Esophagus muscularis mucosa (tissue), 4 donors: ENCODE measurements around the gene PHLDB1. TPM values are rescaled to one million over a fixed set of nuclear protein-coding genes. Genes with fewer than 3 reads are reported as not detected.
"Not testable (repeated sequence)": the region's sequence is repeated elsewhere in the genome, so short reads cannot be mapped to it uniquely, and the experiment has no call there.

Experiments
- DNase-seq: peaks from one replicate; pipeline ENCODE4 v3.0.0-alpha.2; 2017; ENCODE audit errors: extremely low spot score
- H3K27ac ChIP-seq, 4 donors: fragments of 200-600 bp; sonication (generic); replicated peaks in 1 of 4; 1 replicate in 3 of 4; 2 replicates in 1 of 4; pipeline ENCODE4 v1.5.1; 2016 to 2019; ENCODE audit warnings: mild to moderate bottlenecking in 1 of 4
- H3K27me3 ChIP-seq, 4 donors: fragments of 200-600 bp; sonication (generic); one replicate each; pipeline versions ENCODE4 v1.5.1 to v1.6.0; 2016 to 2019
- H3K36me3 ChIP-seq, 4 donors: fragments of 200-600 bp; sonication (generic); one replicate each; pipeline ENCODE4 v1.5.1; 2016 to 2019
- H3K4me1 ChIP-seq, 4 donors: fragments of 200-600 bp; sonication (generic); one replicate each; pipeline ENCODE4 v1.5.1; 2016 to 2019
- H3K4me3 ChIP-seq, 4 donors: fragments of 200-600 bp; sonication (generic); 1 replicate in 2 of 4; 2 replicates in 2 of 4; pipeline ENCODE4 v1.5.1; 2016 to 2019; ENCODE audit warnings: mild to moderate bottlenecking in 4 of 4, moderate library complexity in 1 of 4
- H3K9me3 ChIP-seq, 4 donors: fragments of 200-600 bp; sonication (generic); 1 replicate in 3 of 4; 2 replicates in 1 of 4; pipeline ENCODE4 v1.5.1; 2016 to 2019
- CTCF ChIP-seq, 3 experiments: fragments of 200-600 bp in 2 of 3; fragments of 450-650 bp in 1 of 3; sonication (generic) in 2 of 3; IDR thresholded peaks; one replicate each; pipeline ENCODE4 v1.5.1; 2017 to 2019; ENCODE audit warnings: antibody characterized with exemption in 3 of 3, mild to moderate bottlenecking in 2 of 3, moderate library complexity in 1 of 3
- EP300 ChIP-seq: sonication (generic); formaldehyde crosslinking; IDR thresholded peaks from one replicate; pipeline ENCODE4 v1.6.1; 2017; ENCODE audit warnings: antibody characterized with exemption
- POLR2A ChIP-seq: fragments of 450-650 bp; IDR thresholded peaks from one replicate; pipeline ENCODE4 v1.6.1; 2017; ENCODE audit warnings: antibody characterized with exemption, moderate library complexity, mild to moderate bottlenecking, low read depth
- POLR2AphosphoS5 ChIP-seq, 2 donors: sonication (generic); formaldehyde crosslinking; IDR thresholded peaks; one replicate each; pipeline ENCODE4 v1.6.1; 2017; ENCODE audit warnings: antibody characterized with exemption in 2 of 2
- WGBS: methylation state at CpG from one replicate; pipeline ENCODE4 v1.1.5; 2018; 5-methylcytosine and 5-hydroxymethylcytosine counted together
- intact Hi-C: fragments of 100-400 bp; cut with DNase I; formaldehyde crosslinking; loops from one replicate; pipeline ENCODE4 v1.15.1; 2023
- total RNA-seq, 4 donors: library from RNA; depleted of rRNA; stranded (reverse); fragments of >200 nt; gene quantifications; one replicate each; pipeline versions ENCODE4 v1.1.0 to v1.2.1, GENCODE V29; 2016

The PHLDB1 gene
- total RNA-seq, 4 donors from 2014 or later = 62.6 to 92.2 (median 78.9) TPM

GRCh38 chr11:118570787-118571186 lies 36.6 kb upstream of the PHLDB1 start:
- Histone ChIP-seq H3K4me1 (peaks cover 34 to 39% (median 39%) of the 10 kb centered on the region in 4 donors), H3K4me3 (no peak overlapping the region), H3K9me3 (no peaks in the 10 kb centered on the region), H3K36me3 (no peaks in the 10 kb centered on the region), H3K27ac (no peak overlapping the region), H3K27me3 (no peaks in the 10 kb centered on the region)
- DNase-seq = no peak
- intact Hi-C loops = loop anchor here (5.0 kb wide), 1 partner anchor 37 kb away; the partner anchor contains the start of gene PHLDB1
- 94% methylated on average over 1 of the region's 1 CpG for WGBS
- no peak for TF ChIP-seq POLR2AphosphoS5 (IDR thresholded peaks at IDR 0.05)
- TF ChIP-seq POLR2A = no peak
- no peak for TF ChIP-seq CTCF (IDR thresholded peaks at IDR 0.05)
- no peak for TF ChIP-seq EP300

DNA sequence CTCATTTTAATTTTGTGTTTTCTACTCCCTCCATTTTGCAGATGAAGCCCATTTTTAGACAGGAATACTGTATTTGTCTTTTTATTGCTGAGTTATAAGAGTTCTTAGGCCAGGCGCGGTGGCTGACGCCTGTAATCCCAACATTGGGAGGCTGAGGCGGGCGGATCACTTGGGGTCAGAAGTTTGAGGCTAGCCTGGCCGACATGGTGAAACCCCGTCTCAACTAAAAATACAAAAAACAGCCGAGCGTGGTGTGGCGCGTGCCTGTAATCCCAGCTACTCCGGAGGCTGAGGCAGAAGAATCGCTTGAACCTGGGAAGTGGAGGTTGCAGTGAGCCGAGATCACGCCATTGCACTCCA lies 35.7 kb upstream of the PHLDB1 start:
- Histone ChIP-seq H3K4me3 (peak overlapping the region; percentile 70 to 86 (median 83)), H3K27ac (peak overlapping the region; percentile 90 to 97 (median 94)), H3K4me1 (peaks cover 41 to 43% (median 41%) of the 10 kb centered on the region in 4 donors)
- not testable (repeated sequence) for H3K27me3 ChIP-seq, H3K36me3 ChIP-seq, H3K9me3 ChIP-seq
- intact Hi-C loops = loop anchor here (5.0 kb wide), 1 partner anchor 36 kb away; the partner anchor contains the start of gene PHLDB1
- DNase-seq = peak; percentile 91
- WGBS = 29% methylated on average over 15 of the region's 15 CpGs

DNA sequence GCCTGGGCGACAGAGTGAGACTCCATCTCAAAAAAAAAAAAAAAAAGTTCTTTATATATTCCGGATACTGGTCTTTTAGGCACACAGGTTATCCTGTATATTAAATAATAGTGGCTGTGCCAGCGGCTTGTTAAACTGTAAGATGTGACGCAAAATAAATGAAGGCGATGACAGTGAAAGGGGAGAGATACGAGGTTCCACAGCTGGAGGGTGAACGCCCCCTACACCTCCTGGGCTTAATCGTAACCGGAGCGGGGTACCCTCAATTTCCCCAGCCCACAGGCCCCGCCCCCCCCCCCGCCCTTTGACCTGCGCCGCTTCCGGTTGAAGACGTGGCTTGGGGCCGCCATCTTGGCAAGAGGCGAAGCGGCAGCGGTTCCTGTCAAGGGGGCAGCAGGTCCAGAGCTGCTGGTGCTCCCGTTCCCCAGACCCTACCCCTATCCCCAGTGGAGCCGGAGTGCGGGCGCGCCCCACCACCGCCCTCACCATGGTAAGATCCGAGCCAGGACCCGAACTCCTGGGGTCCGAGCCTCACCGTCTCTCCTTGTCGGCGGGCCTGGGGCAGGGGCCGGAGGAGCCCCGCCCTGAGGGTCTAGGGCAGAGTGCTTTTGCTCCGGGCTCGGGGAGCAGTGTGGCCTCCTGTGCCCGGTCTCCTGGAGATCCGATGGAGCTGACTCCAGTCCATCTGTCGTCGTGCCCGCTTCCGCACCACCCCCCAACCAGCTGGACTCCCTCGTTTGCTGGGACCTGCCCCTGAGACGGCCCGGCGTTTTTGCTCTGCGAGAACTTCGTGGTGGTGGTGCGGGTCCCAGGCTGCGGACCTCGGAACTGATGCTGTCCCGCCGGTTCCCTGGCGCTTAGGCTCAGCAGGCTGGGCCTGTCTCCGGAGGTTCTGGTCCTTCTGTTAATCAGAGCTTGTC lies 35.1 kb upstream of the PHLDB1 start, which contains the start of gene ARCN1:
TSS of gene ARCN1 (plus strand) at position 349 of the 920 bp plus-strand sequence. CDS start at position 488, 139 bp downstream.
- H3K4me3 ChIP-seq = peak within 1 kb of the TSS; percentile 70 to 86 (median 83)
- peak; percentile 97 for DNase-seq
- H3K9me3 ChIP-seq = no peaks in the 10 kb centered on the region
- H3K27me3 ChIP-seq = no peaks in the 10 kb centered on the region
- peaks cover 0 to 1% (median 0%) of the 10 kb centered on the region in 4 donors for H3K36me3 ChIP-seq
- WGBS = 0% methylated on average over 18 of the region's 55 CpGs
- TF ChIP-seq EP300 (no peak), POLR2AphosphoS5 (IDR thresholded peaks at IDR 0.05) (peak; percentile 67 to 86), POLR2A (peak; percentile 7)
- intact Hi-C loops = loop anchor here (5.0 kb wide), 1 partner anchor 35 kb away; the partner anchor contains the start of gene PHLDB1
- peak within 1 kb of the TSS; percentile 90 to 97 (median 94) for H3K27ac ChIP-seq
- peaks cover 44 to 49% (median 47%) of the 10 kb centered on the region in 4 donors for H3K4me1 ChIP-seq

GRCh38 chr11:118572981-118573550 lies 34.3 kb upstream of the PHLDB1 start:
- WGBS = 5% methylated on average over 10 of the region's 10 CpGs
- peak; percentile 87 for DNase-seq
- intact Hi-C loops = loop anchor here (5.0 kb wide), 1 partner anchor 34 kb away; the partner anchor contains the start of gene PHLDB1
- Histone ChIP-seq H3K4me3 (peak overlapping the region; percentile 70 to 86 (median 83)), H3K27me3 (no peaks in the 10 kb centered on the region), H3K9me3 (no peaks in the 10 kb centered on the region), H3K36me3 (peaks cover 0 to 8% (median 0%) of the 10 kb centered on the region in 4 donors), H3K4me1 (peaks cover 44 to 57% (median 52%) of the 10 kb centered on the region in 4 donors), H3K27ac (peak overlapping the region; percentile 90 to 97 (median 94))
- TF ChIP-seq EP300 (no peak), POLR2AphosphoS5 (IDR thresholded peaks at IDR 0.05) (no peak), CTCF (IDR thresholded peaks at IDR 0.05) (no peak), POLR2A (no peak)

DNA sequence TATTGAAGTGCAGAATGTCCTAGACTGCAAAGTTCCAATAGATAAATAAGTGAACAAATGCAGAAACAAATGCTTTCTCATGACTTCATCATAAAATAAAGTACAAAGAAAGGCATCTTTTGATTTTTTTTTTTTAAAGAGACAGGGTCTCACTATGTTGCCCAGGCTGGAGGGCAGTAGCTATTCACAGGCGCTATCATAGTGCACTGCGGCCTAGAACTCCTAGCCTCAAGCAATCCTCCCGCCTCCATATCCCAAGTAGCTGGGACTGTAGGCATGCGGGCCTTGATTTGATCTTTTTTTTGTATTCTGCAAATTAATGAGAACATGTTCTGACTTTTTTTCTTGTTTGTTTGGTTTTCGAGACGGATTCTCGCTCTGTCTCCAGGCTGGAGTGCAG lies 32.8 kb upstream of the PHLDB1 start:
- Histone ChIP-seq H3K4me3 (peak overlapping the region in 2 of 4 donors; percentile 10 to 11), H3K9me3 (no peaks in the 10 kb centered on the region), H3K27me3 (no peaks in the 10 kb centered on the region), H3K27ac (no peak overlapping the region), H3K36me3 (peaks cover 0 to 8% (median 0%) of the 10 kb centered on the region in 4 donors), H3K4me1 (peaks cover 48 to 71% (median 61%) of the 10 kb centered on the region in 4 donors)
- 90% methylated on average over 7 of the region's 7 CpGs for WGBS
- intact Hi-C loops = loop anchor here (5.0 kb wide), 1 partner anchor 33 kb away; the partner anchor contains the start of gene PHLDB1
- TF ChIP-seq EP300 = no peak
- TF ChIP-seq POLR2A = no peak
- TF ChIP-seq POLR2AphosphoS5 (IDR thresholded peaks at IDR 0.05) = no peak
- no peak for TF ChIP-seq CTCF (IDR thresholded peaks at IDR 0.05)
- no peak for DNase-seq

DNA sequence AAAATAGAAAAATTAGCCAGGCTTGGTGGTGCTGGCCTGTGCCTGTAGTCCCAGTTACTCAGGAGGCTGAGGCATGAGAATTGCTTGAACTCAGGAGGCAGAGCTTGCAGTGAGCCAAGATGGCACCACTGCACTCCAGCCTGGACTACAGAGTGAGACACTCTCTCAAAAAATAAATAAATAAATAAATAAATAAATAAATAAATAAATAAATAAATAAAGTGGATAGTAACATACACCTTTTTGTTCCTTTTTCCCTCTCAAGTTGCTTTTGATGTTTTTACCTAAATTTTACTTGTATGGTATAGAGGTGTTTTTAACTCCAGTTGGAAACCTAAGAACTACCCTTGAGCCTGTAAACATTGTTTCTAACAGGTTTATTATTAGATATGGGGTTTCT lies 29.4 kb upstream of the PHLDB1 start:
- H3K9me3 ChIP-seq, H3K4me3 ChIP-seq, DNase-seq, H3K27ac ChIP-seq, H3K27me3 ChIP-seq, intact Hi-C loops: not testable (repeated sequence)
- H3K36me3 ChIP-seq = peaks cover 5 to 27% (median 15%) of the 10 kb centered on the region in 4 donors
- peaks cover 48 to 76% (median 72%) of the 10 kb centered on the region in 4 donors for H3K4me1 ChIP-seq
